ENCODE data around the gene RHOT1. TPM values are rescaled to one million over a fixed set of nuclear protein-coding genes. Genes with fewer than 3 reads are reported as not detected.

The RHOT1 gene
- total RNA-seq, 1 experiment from 2014 or later, result 23.0 TPM

DNA sequence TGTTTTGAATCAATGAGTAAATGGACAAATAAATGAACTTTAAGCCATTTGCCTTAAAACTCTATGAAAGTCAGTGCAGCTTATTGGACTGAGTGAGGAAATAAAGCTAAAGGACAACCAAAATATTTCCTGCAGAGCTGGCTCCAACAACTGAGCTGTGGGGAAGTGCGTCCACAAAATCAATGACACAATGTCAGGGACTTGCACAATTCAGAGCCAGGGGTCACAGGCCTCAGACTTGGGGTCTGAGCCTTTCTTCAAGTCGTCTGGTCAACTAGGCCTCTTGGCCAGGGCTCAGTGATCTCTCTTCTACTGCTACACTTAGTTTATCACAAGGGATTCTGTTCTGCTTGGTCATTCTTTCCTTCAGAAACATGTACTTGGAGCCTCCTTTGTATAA lies 97.2 kb downstream of the RHOT1 start:
- CTCF ChIA-PET, result interaction anchor here (0.6 kb wide), 1 partner anchor 33 kb away, joined by 8 read pairs; no protein-coding TSS in a partner anchor
- H3K4me1 Mint-ChIP-seq (ENCODE audit: low read depth, unreplicated experiment), result no peaks in the 10 kb centered on the region
- DNase-seq, result no peak
- intact Hi-C loops (cut with micrococcal nuclease; ENCODE audit: unreplicated experiment), result no loop called here
- no peaks in the 10 kb centered on the region for H3K27me3 Mint-ChIP-seq (ENCODE audit: unreplicated experiment)
- H3K9me3 Mint-ChIP-seq (ENCODE audit: low read depth, unreplicated experiment), result no peaks in the 10 kb centered on the region
- H3K4me3 Mint-ChIP-seq (ENCODE audit: low read depth, unreplicated experiment), result no peak overlapping the region
- H3K36me3 Mint-ChIP-seq (ENCODE audit: insufficient read depth, unreplicated experiment), result no peaks in the 10 kb centered on the region
- no TSS peak for BruUV-seq (replicated peaks)
- no peak overlapping the region for H3K27ac Mint-ChIP-seq (ENCODE audit: unreplicated experiment)
- TF ChIP-seq, protein P1, sequence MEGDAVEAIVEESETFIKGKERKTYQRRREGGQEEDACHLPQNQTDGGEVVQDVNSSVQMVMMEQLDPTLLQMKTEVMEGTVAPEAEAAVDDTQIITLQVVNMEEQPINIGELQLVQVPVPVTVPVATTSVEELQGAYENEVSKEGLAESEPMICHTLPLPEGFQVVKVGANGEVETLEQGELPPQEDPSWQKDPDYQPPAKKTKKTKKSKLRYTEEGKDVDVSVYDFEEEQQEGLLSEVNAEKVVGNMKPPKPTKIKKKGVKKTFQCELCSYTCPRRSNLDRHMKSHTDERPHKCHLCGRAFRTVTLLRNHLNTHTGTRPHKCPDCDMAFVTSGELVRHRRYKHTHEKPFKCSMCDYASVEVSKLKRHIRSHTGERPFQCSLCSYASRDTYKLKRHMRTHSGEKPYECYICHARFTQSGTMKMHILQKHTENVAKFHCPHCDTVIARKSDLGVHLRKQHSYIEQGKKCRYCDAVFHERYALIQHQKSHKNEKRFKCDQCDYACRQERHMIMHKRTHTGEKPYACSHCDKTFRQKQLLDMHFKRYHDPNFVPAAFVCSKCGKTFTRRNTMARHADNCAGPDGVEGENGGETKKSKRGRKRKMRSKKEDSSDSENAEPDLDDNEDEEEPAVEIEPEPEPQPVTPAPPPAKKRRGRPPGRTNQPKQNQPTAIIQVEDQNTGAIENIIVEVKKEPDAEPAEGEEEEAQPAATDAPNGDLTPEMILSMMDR (IDR thresholded peaks at IDR 0.05; ENCODE audit: unreplicated experiment), result no peak

DNA sequence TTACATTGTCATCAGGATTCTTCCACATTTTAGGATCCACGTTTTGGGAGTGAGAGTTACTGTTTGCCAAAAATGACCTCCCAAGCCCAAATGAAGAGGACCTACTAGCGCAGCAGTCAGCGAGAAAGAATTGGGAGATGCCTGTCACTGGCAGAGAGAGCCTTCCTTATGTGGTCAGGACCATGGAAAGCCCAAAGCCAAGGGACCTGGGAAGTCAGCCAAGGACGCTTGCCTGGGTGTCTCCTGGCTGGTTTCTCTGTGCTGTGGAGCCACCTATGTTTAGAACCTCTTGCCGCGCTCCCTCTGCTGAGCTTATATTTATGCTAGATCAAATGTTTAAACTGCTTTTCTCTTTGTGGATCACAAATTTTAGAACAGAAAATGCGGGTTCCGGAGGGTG lies 98.4 kb downstream of the RHOT1 start:
- no TSS peak for BruUV-seq (replicated peaks)
- Mint-ChIP-seq H3K4me1 (ENCODE audit: low read depth, unreplicated experiment) (no peaks in the 10 kb centered on the region), H3K9me3 (ENCODE audit: low read depth, unreplicated experiment) (no peaks in the 10 kb centered on the region), H3K27me3 (ENCODE audit: unreplicated experiment) (no peaks in the 10 kb centered on the region), H3K36me3 (ENCODE audit: insufficient read depth, unreplicated experiment) (no peaks in the 10 kb centered on the region), H3K4me3 (ENCODE audit: low read depth, unreplicated experiment) (no peak overlapping the region), H3K27ac (ENCODE audit: unreplicated experiment) (no peak overlapping the region)
- TF ChIP-seq, protein P1 (IDR thresholded peaks at IDR 0.05; ENCODE audit: unreplicated experiment), result no peak
- intact Hi-C loops (cut with micrococcal nuclease; ENCODE audit: unreplicated experiment), result no loop called here
- CTCF ChIA-PET, result no interaction called here
- DNase-seq, result no peak

GRCh38 chr17:32241640-32242039 lies 99.3 kb downstream of the RHOT1 start:
- BruUV-seq (replicated peaks), result no TSS peak
- no peaks in the 10 kb centered on the region for H3K9me3 Mint-ChIP-seq (ENCODE audit: low read depth, unreplicated experiment)
- intact Hi-C loops (cut with micrococcal nuclease; ENCODE audit: unreplicated experiment), result no loop called here
- no peak overlapping the region for H3K4me3 Mint-ChIP-seq (ENCODE audit: low read depth, unreplicated experiment)
- no peaks in the 10 kb centered on the region for H3K36me3 Mint-ChIP-seq (ENCODE audit: insufficient read depth, unreplicated experiment)
- H3K27me3 Mint-ChIP-seq (ENCODE audit: unreplicated experiment), result no peaks in the 10 kb centered on the region
- TF ChIP-seq, protein P1 (IDR thresholded peaks at IDR 0.05; ENCODE audit: unreplicated experiment), result no peak
- H3K4me1 Mint-ChIP-seq (ENCODE audit: low read depth, unreplicated experiment), result no peaks in the 10 kb centered on the region
- DNase-seq, result no peak
- CTCF ChIA-PET, result no interaction called here
- no peak overlapping the region for H3K27ac Mint-ChIP-seq (ENCODE audit: unreplicated experiment)

DNA sequence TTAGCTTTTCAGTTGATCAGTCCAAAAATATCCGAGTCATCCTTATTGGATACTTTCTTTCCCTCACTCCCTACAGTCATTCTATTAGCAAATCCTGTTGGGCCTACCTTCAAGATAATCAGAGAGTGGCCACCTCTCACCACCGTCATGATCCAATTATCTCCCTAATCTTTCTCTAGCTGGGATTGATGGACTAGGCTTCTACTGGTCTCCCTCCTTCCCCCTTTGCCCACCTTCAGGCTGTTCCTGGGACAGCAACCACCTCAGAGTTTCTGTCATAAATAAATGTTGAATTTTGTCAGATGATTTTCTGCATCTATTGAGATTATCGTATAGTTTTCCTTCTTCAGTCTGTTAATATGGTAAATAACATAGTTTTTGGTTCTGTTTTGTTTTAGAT lies 107.2 kb downstream of the RHOT1 start:
- no peak overlapping the region for H3K4me3 Mint-ChIP-seq (ENCODE audit: low read depth, unreplicated experiment)
- intact Hi-C loops (cut with micrococcal nuclease; ENCODE audit: unreplicated experiment), result no loop called here
- BruUV-seq (replicated peaks), result no TSS peak
- CTCF ChIA-PET, result no interaction called here
- TF ChIP-seq, protein P1 (IDR thresholded peaks at IDR 0.05; ENCODE audit: unreplicated experiment), result no peak
- H3K9me3 Mint-ChIP-seq (ENCODE audit: low read depth, unreplicated experiment), result no peaks in the 10 kb centered on the region
- no peak overlapping the region for H3K27ac Mint-ChIP-seq (ENCODE audit: unreplicated experiment)
- no peaks in the 10 kb centered on the region for H3K4me1 Mint-ChIP-seq (ENCODE audit: low read depth, unreplicated experiment)
- peaks cover 13% of the 10 kb centered on the region for H3K27me3 Mint-ChIP-seq (ENCODE audit: unreplicated experiment)
- no peaks in the 10 kb centered on the region for H3K36me3 Mint-ChIP-seq (ENCODE audit: insufficient read depth, unreplicated experiment)
- DNase-seq, result no peak
